NCI-H524 treated with DMSO at 0.1 percent for 48 hours (cell line): Measurements from ENCODE around the gene STX11.

ENCODE experiments used
- DNase-seq: peaks from one replicate; lab custom pipeline; 2025; lab: John Stamatoyannopoulos, UW

The STX11 gene

GRCh38 chr6:144215402-144215931 is 65.2 kb downstream of the STX11 start:
- no peak for DNase-seq

DNA sequence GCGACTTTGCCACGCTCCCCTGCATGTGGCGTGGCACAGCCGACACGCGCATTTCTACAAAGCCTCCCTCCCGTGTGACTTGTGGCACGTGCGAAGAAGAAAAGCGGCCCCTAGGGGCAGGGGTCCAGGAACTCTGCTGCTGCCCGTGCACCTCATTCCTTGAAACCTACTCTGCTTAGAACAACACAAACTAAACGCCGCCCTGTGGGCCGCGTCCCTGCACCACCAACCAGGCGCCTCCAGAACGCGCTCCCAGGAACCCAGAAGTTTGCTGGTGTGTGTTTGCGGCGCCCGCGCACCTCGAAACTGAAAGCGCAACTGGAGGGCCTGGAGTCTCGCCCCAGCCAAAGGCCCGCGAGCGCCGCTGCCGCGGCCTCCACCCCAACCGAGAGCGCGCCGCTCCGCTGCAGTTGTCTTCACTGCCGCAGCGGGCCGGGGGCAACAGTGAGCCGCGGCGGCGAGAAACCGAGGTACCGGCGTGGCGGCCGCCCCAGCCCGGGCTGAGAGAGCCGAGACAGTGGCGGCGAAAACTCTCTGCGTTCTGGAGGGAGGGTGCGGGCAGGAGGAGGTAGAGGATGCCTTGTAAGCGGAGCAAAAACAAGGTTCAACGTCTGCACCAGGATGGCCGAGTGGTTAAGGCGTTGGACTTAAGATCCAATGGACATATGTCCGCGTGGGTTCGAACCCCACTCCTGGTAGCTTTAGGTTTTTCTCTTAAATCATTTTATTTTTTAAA is 65.8 kb downstream of the STX11 start:
- peak; percentile 98 for DNase-seq

DNA sequence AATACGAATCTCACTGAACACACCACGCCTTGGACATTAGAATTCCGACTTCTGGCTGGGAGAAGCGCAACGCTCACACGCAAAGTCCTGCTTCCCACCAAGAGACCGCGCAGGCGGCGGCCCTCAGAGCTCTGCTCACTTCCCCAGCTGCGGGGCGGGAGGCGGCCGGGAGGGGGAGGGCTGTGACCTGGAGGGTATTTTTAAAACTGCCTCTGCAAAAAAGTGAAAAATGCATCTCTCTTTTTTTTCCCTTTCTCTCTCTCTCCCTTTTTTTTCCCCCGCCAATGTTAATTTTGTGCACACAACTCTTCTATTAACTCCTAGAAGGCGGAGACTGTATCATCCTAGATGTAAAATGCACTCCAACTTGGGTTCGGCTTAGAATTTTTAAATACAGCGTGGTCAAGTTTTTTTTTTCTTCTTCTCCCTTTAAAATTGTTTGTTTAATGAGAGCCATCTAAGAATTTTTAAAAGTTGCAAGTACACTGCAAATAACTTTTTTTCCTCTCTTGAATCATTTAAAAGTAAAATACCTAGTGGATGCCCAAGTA is 66.4 kb downstream of the STX11 start:
- DNase-seq = no peak

DNA sequence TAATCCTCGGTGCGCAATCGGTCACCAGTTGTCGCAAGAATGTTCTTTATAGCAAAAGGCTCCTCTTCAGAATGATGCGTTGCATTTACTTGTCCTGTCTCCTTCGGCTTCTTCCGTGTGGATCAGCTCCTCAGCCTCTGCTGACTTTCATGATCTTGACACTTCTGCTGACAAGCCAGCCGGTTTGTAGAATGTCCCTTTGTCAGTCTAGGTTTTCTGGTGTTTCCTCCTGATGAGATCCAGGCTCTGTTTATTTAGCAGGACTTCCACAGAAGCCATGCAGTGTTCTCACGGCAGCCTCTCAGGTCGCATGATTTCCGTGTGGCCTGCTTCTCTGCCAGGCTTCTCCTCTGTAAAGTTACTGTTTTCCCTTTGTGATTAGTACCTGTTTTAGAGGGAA is 66.9 kb downstream of the STX11 start:
- no peak for DNase-seq

- no peak for DNase-seq
These were observed 67.5 kb downstream of the STX11 start for GRCh38 chr6:144217797-144218196.

DNA sequence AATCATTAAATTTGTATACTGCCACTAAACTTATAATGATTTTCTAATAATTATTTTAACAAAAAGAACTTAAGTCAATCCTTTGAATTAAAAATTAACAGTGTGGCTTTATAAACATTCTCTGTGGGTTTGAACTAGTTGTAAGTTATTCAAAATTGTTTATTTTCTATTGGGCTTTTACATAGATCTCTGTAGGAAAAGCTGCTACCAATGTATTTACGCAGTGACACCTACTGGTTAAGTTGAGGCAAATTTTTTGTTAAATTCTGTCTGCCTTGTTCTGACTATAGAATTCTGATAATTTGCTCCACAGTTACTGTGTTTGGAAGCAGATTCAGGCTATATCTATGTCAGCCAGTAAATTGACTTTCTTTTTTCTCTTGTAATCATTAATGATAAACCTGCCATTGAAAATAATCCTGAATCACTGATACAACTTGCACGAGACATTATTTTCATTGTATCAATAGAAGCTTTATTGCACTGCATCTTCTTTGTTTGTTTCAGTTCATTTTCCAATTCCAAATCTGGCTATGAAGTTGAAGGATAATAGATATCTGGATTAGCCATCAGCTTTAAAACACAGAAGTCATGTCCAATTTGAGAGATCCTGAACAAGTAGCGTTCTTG is 68.9 kb downstream of the STX11 start:
- peak; percentile 22 for DNase-seq

DNA sequence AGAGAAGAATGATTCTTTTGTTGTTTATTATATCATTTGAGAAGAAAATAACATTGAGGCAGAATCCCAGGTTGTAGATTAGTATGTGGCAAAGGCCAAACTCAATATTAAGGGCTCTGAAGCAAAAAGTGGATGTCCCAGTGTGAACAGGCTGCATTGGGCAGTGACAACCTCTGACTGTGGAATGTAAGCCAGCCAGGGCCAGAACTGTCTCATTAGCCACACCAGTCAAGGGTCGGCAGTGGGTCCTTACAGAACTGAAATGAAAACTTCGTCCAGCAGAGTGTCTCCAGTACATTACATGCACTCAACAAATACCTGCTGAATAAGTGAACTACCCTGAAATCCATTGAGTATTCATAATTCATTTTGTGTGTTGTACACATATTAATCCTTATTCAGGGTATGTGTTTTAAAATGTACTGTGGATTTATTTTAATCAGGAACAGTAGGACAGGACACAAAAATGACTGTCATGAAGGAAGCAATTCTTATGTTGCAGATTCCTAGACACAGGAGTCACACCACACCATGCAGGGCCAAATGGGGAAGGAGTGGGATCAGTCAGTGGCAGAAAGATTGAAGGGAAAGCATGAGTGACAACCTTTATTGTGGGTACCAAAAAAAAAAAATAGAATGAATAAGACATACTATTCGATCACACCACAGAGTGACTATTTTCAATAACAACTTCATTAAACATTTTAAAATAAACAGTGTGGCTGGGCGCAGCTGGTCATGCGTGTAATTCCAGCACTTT is 69.9 kb downstream of the STX11 start:
- no peak for DNase-seq

DNA sequence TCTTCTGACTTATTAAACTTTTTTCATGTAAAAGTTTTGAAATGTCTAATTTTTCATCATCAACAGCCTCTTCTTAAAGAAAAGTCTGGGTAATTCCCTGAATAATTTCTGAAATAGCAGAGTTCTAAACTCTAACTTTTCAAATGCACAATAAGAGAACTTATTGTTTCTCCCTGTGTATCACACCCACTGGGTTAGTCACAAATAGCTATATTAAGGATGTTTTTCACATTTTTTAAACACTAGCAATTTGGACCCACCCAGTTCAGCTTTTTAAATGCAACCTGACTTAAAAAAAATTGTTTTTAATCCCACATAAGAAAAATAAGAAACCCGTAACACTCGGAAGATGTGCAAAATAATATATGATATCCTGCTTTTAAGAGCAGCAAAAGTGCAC is 73.4 kb downstream of the STX11 start:
- no peak for DNase-seq

DNA sequence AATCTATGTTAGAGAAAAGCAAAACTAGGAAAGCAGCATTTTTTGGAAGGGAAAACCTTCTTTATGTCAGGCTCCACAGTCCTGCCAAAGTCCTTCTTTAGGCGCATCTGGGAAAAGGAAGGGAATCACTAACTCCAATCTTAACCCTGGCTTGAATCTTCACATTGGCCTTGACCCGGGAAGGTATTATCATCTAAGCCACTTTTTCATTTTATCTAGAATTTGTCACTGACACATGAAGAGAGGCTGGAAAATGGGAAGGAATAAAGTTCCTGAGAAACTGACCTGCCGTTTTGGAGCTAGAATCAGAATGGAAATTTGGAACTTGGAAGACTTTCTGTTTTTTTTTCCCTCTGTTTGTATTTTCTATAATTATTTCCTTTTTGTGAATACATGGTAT is 81.4 kb downstream of the STX11 start:
- DNase-seq = no peak

- DNase-seq = no peak
These were observed 82.0 kb downstream of the STX11 start for GRCh38 chr6:144232176-144232831.

DNA sequence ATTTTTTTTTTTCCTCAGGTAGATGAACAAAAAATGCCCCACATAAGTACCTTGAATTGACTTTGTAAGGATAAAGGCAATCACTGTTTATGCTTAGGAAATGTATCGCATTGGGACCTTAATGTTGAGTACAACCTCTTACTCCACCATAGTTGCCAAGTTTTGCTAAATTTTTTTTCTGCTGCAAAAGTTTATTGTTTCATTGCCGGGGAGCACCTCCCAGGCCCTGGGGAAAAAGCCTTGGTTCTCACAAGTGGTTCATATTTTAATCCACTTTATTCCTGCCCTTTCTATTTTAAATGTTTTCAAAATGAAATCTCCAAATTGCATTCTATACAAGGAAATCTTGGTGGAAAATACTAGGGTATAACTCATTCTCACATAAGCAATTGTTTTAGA is 82.5 kb downstream of the STX11 start:
- DNase-seq = no peak

- no peak for DNase-seq
These were observed 84.1 kb downstream of the STX11 start for GRCh38 chr6:144234399-144234798.

DNA sequence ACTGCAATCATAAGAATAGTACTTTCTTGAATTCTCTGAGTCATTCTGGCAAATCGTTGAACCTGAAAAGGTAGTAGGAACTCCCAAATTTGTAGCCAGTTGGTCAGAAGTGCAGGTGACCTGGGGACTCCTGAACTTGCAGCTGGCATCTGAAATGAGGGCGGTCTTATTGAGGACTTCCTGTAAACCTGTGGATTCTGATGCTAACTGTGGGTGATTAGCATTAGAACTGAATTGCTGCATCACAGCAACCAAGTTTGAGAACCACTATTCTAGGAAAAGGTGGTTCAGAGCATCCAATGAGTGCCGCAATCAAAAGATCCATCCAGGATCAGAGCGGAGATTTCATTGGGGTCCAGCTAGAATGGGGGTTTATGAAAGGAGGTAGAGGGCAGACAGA is 84.6 kb downstream of the STX11 start:
- no peak for DNase-seq
